SJSA1 (cell line): Measurements from ENCODE around the gene PKNOX1. TPM values are rescaled to one million over a fixed set of nuclear protein-coding genes. Genes with fewer than 3 reads are reported as not detected.
"Not testable (repeated sequence)": the region's sequence is repeated elsewhere in the genome, so short reads cannot be mapped to it uniquely, and the experiment has no call there.

Source experiments
- DNase-seq, 2 experiments: peaks; one replicate each; pipeline ENCODE4 v3.0.0-alpha.2; 2015 to 2020; ENCODE audit warnings: low spot score in 2 of 2, low read depth in 1 of 2
- H3K27ac ChIP-seq: fragments of 250-450 bp; sonication (Bioruptor Pico); 2 replicates; pipeline ENCODE4 v1.5.1; 2020; ENCODE audit warnings: mild to moderate bottlenecking, moderate library complexity
- H3K27me3 ChIP-seq: fragments of 250-450 bp; sonication (Bioruptor Pico); replicated peaks from 2 replicates; pipeline ENCODE4 v1.5.1; 2020; ENCODE audit warnings: mild to moderate bottlenecking, moderate library complexity
- H3K36me3 ChIP-seq: fragments of 250-450 bp; sonication (Bioruptor Pico); 2 replicates; pipeline ENCODE4 v1.5.1; 2020; ENCODE audit warnings: mild to moderate bottlenecking
- H3K4me1 ChIP-seq: fragments of 250-450 bp; sonication (Bioruptor Pico); replicated peaks from 2 replicates; pipeline ENCODE4 v1.6.1; 2021; ENCODE audit warnings: mild to moderate bottlenecking
- H3K4me3 ChIP-seq: fragments of 250-450 bp; sonication (Bioruptor Pico); 2 replicates; pipeline ENCODE4 v1.5.1; 2020; ENCODE audit warnings: mild to moderate bottlenecking
- H3K9me3 ChIP-seq: fragments of 250-450 bp; sonication (Bioruptor Pico); replicated peaks from 2 replicates; pipeline ENCODE4 v1.5.1; 2020; ENCODE audit warnings: mild to moderate bottlenecking
- total RNA-seq: library from RNA; depleted of rRNA; stranded (reverse); fragments of >200 nt; shearing (Covaris generic); gene quantifications from 2 replicates; pipeline ENCODE4 v1.2.3, GENCODE V29; 2014

PKNOX1 gene
- total RNA-seq, 1 experiment from 2014 or later = 37.7 TPM

- not testable (repeated sequence) for H3K27ac ChIP-seq, DNase-seq, H3K36me3 ChIP-seq, H3K4me3 ChIP-seq, H3K4me1 ChIP-seq, H3K27me3 ChIP-seq, H3K9me3 ChIP-seq
Measured at GRCh38 chr21:43045876-43046821, 71.8 kb downstream of the PKNOX1 start.

GRCh38 chr21:43053112-43053511, 78.8 kb downstream of the PKNOX1 start:
- H3K4me1 ChIP-seq, DNase-seq, H3K27ac ChIP-seq: not testable (repeated sequence)

GRCh38 chr21:43062955-43063664, 88.7 kb downstream of the PKNOX1 start:
- not testable (repeated sequence) for H3K4me1 ChIP-seq, H3K36me3 ChIP-seq, H3K4me3 ChIP-seq, H3K27ac ChIP-seq, H3K9me3 ChIP-seq, DNase-seq, H3K27me3 ChIP-seq

More at GRCh38 chr21:43053112-43053511, 78.8 kb downstream of the PKNOX1 start:
- H3K27me3 ChIP-seq, H3K9me3 ChIP-seq, H3K36me3 ChIP-seq, H3K4me3 ChIP-seq: not testable (repeated sequence)

- H3K27me3 ChIP-seq, DNase-seq, H3K9me3 ChIP-seq, H3K27ac ChIP-seq, H3K4me1 ChIP-seq, H3K36me3 ChIP-seq, H3K4me3 ChIP-seq: not testable (repeated sequence)
Measured at GRCh38 chr21:43064265-43064917, 90.0 kb downstream of the PKNOX1 start.

- not testable (repeated sequence) for DNase-seq, H3K4me3 ChIP-seq, H3K36me3 ChIP-seq, H3K4me1 ChIP-seq, H3K27ac ChIP-seq, H3K27me3 ChIP-seq, H3K9me3 ChIP-seq
Measured at GRCh38 chr21:43065991-43066390, 91.6 kb downstream of the PKNOX1 start.

GRCh38 chr21:43066690-43067089, 92.3 kb downstream of the PKNOX1 start:
- H3K36me3 ChIP-seq, H3K27me3 ChIP-seq, DNase-seq, H3K9me3 ChIP-seq, H3K4me3 ChIP-seq, H3K27ac ChIP-seq, H3K4me1 ChIP-seq: not testable (repeated sequence)

GRCh38 chr21:43068065-43068464, 93.7 kb downstream of the PKNOX1 start:
- H3K27me3 ChIP-seq, H3K9me3 ChIP-seq, DNase-seq: not testable (repeated sequence)

GRCh38 chr21:43069682-43070081, 95.3 kb downstream of the PKNOX1 start:
- H3K9me3 ChIP-seq, H3K27ac ChIP-seq, DNase-seq, H3K4me1 ChIP-seq, H3K27me3 ChIP-seq, H3K36me3 ChIP-seq, H3K4me3 ChIP-seq: not testable (repeated sequence)

More at GRCh38 chr21:43068065-43068464, 93.7 kb downstream of the PKNOX1 start:
- not testable (repeated sequence) for H3K4me1 ChIP-seq, H3K36me3 ChIP-seq, H3K27ac ChIP-seq, H3K4me3 ChIP-seq

GRCh38 chr21:43072742-43073141, 98.4 kb downstream of the PKNOX1 start:
- not testable (repeated sequence) for H3K27me3 ChIP-seq, H3K9me3 ChIP-seq, H3K4me3 ChIP-seq, H3K27ac ChIP-seq, DNase-seq, H3K36me3 ChIP-seq, H3K4me1 ChIP-seq

- not testable (repeated sequence) for H3K36me3 ChIP-seq, H3K4me1 ChIP-seq, H3K9me3 ChIP-seq, H3K4me3 ChIP-seq, H3K27me3 ChIP-seq, H3K27ac ChIP-seq, DNase-seq
Measured at GRCh38 chr21:43074401-43075169, 100.2 kb downstream of the PKNOX1 start.

GRCh38 chr21:43075170-43076022, 101.0 kb downstream of the PKNOX1 start, which contains the start of gene CBS:
TSS of gene CBS (minus strand) at chr21:43075835. CDS start at chr21:43072193, 3,642 bp downstream.
- not testable (repeated sequence) for H3K36me3 ChIP-seq, H3K9me3 ChIP-seq, DNase-seq, H3K4me3 ChIP-seq, H3K27ac ChIP-seq, H3K4me1 ChIP-seq, H3K27me3 ChIP-seq

GRCh38 chr21:43076023-43076637, 101.8 kb downstream of the PKNOX1 start:
- H3K36me3 ChIP-seq, H3K27ac ChIP-seq, H3K27me3 ChIP-seq, H3K9me3 ChIP-seq, DNase-seq, H3K4me3 ChIP-seq, H3K4me1 ChIP-seq: not testable (repeated sequence)
